Mesendoderm (in vitro differentiated cells): ENCODE data around the gene ASTN1.

Experiments
- DNase-seq: peaks from one replicate; pipeline ENCODE4 v3.0.0; 2013
- H2AK5ac ChIP-seq: 2 replicates; pipeline ENCODE4 v1.6.1; 2013; ENCODE audit warnings: low read length, inconsistent platforms
- H2BK120ac ChIP-seq: 2 replicates; pipeline ENCODE4 v1.6.1; 2013; ENCODE audit warnings: low read depth, mild to moderate bottlenecking, low read length, moderate library complexity, mixed read lengths
- H2BK15ac ChIP-seq: replicated peaks from 2 replicates; pipeline ENCODE4 v1.6.1; 2013; ENCODE audit warnings: low read depth, mild to moderate bottlenecking, moderate library complexity
- H2BK5ac ChIP-seq: 2 replicates; pipeline ENCODE4 v1.6.1; 2013; ENCODE audit warnings: low read length, inconsistent platforms
- H3K18ac ChIP-seq: 2 replicates; pipeline ENCODE4 v1.6.1; 2013; ENCODE audit warnings: mild to moderate bottlenecking, low read length, mixed read lengths
- H3K23ac ChIP-seq: one replicate; pipeline ENCODE4 v1.6.1; 2013; ENCODE audit warnings: low read length
- H3K27ac ChIP-seq: 2 replicates; pipeline ENCODE4 v1.5.1; 2013; ENCODE audit warnings: low read depth, mild to moderate bottlenecking, inconsistent platforms, low read length, moderate library complexity
- H3K27me3 ChIP-seq: 2 replicates; pipeline ENCODE4 v1.6.1; 2013; ENCODE audit warnings: low read length, control low read depth, mild to moderate bottlenecking, inconsistent platforms; ENCODE audit not compliant: insufficient read depth, poor library complexity
- H3K36me3 ChIP-seq: 2 replicates; pipeline ENCODE4 v1.6.1; 2013; ENCODE audit warnings: low read length, inconsistent platforms; ENCODE audit not compliant: control insufficient read depth, insufficient read depth
- H3K4ac ChIP-seq: one replicate; pipeline ENCODE4 v1.6.1; 2013; ENCODE audit warnings: low read depth, mild to moderate bottlenecking, low read length, moderate library complexity
- H3K4me1 ChIP-seq: 2 replicates; pipeline ENCODE4 v1.6.1; 2013; ENCODE audit warnings: low read depth, low read length, inconsistent platforms; ENCODE audit not compliant: control insufficient read depth
- H3K4me2 ChIP-seq: 2 replicates; pipeline ENCODE4 v1.6.1; 2013; ENCODE audit warnings: low read length
- H3K4me3 ChIP-seq: 2 replicates; pipeline ENCODE4 v1.5.1; 2013; ENCODE audit warnings: mild to moderate bottlenecking, low read length
- H3K56ac ChIP-seq: one replicate; pipeline ENCODE4 v1.6.1; 2013; ENCODE audit warnings: low read length
- H3K79me1 ChIP-seq: 2 replicates; pipeline ENCODE4 v1.6.1; 2013; ENCODE audit warnings: low read length, inconsistent platforms
- H3K79me2 ChIP-seq: 2 replicates; pipeline ENCODE4 v1.6.1; 2013; ENCODE audit warnings: mild to moderate bottlenecking, low read length; ENCODE audit not compliant: control insufficient read depth, insufficient read depth
- H3K9ac ChIP-seq: 2 replicates; pipeline ENCODE4 v1.6.1; 2013; ENCODE audit warnings: low read length, inconsistent platforms
- H4K5ac ChIP-seq: one replicate; pipeline ENCODE4 v1.6.1; 2013; ENCODE audit warnings: low read length
- H4K8ac ChIP-seq: one replicate; pipeline ENCODE4 v1.6.1; 2013; ENCODE audit warnings: low read depth, mild to moderate bottlenecking, control low read depth, low read length, moderate library complexity
- WGBS: extraction: QIAGEN DNeasy Blood & Tissue Kit; methylation state at CpG from one replicate; pipeline ENCODE4 v1.1.7; 2013; ENCODE audit warnings: low lambda C conversion rate, missing lambda C conversion rate; ENCODE audit not compliant: insufficient coverage; ENCODE audit errors: extremely low coverage; 5-methylcytosine and 5-hydroxymethylcytosine counted together

The ASTN1 gene

GRCh38 chr1:177017287-177017852 is 147.1 kb downstream of the ASTN1 start:
- Histone ChIP-seq H2BK120ac (no peak overlapping the region), H3K79me2 (no peaks in the 10 kb centered on the region), H3K36me3 (no peaks in the 10 kb centered on the region), H3K79me1 (no peaks in the 10 kb centered on the region), H3K56ac (no peak overlapping the region), H3K4me3 (no peak overlapping the region), H3K18ac (no peak overlapping the region), H3K4me1 (no peaks in the 10 kb centered on the region), H3K4ac (no peak overlapping the region), H3K27me3 (no peaks in the 10 kb centered on the region), H3K4me2 (no peak overlapping the region), H3K27ac (no peak overlapping the region), H3K9ac (no peak overlapping the region), H2AK5ac (no peak overlapping the region), H2BK5ac (no peak overlapping the region), H4K8ac (no peak overlapping the region), H2BK15ac (no peak overlapping the region), H4K5ac (no peak overlapping the region), H3K23ac (no peak overlapping the region)
- no peak for DNase-seq
- WGBS, result no CpG with 5 or more reads among the region's 12 CpGs

DNA sequence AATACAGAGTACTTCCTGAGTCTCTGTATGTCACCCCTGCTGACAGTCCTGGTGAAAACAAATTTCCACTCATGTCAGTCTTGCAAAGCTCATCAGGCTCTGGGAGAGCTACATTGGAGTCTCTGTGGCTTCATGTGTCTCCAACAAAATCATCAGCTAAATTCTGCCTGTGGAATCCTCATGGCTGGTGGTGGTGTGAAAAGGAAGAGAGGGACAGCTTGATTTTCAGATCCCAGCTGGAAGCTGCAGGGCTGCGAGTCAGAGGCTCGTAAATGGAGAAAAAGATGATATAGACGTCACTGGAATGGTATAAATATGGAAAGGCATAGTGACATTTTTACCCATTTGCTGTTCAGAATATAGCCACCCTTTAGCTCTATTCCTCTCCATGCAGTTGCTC is 150.2 kb downstream of the ASTN1 start:
- DNase-seq, result no peak
- no peaks in the 10 kb centered on the region for H3K79me2 ChIP-seq
- WGBS, result no CpG with 5 or more reads among the region's 3 CpGs

DNA sequence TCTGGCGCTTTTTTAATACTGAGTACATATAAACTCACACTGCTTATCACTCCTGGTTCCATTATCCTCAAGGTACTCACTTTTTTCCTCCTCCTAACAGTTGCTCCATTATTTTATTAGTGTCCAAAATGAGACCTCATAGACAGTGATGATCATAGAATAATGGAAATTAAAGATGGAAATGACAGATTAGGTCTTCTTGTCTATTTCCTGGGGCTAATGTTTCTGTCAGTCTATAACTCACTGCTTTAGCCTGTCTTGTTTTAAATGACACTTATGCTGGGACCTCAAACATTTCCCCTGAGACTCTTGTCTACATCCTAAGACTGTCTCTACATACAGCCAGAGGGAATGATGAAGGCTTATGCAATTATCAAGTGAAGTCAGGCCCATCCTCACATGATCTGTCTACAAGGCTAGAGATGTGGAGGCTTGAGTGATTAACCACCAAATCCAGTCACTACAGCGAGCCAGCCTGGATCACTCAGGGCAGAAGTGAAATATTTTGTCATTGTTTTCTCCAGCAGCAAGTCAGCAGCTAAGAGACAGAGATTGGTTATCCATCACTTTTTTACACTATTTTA is 152.1 kb downstream of the ASTN1 start:
- H3K4me3 ChIP-seq, result no peak overlapping the region
- H3K4ac ChIP-seq, result no peak overlapping the region
- H3K79me1 ChIP-seq, result no peaks in the 10 kb centered on the region
- no peak overlapping the region for H2AK5ac ChIP-seq
- no peak overlapping the region for H3K18ac ChIP-seq
- no peak overlapping the region for H3K56ac ChIP-seq
- no peak overlapping the region for H2BK120ac ChIP-seq
- no CpG with 5 or more reads among the region's 2 CpGs for WGBS
- no peak overlapping the region for H3K4me2 ChIP-seq
- no peak overlapping the region for H3K23ac ChIP-seq
- no peak overlapping the region for H2BK15ac ChIP-seq
- no peak for DNase-seq
- no peak overlapping the region for H4K8ac ChIP-seq
- H2BK5ac ChIP-seq, result no peak overlapping the region
- H3K79me2 ChIP-seq, result no peaks in the 10 kb centered on the region
- no peak overlapping the region for H4K5ac ChIP-seq
- no peak overlapping the region for H3K27ac ChIP-seq
- H3K9ac ChIP-seq, result no peak overlapping the region
- H3K36me3 ChIP-seq, result no peaks in the 10 kb centered on the region
- H3K27me3 ChIP-seq, result no peaks in the 10 kb centered on the region
- no peaks in the 10 kb centered on the region for H3K4me1 ChIP-seq

More for the DNA sequence above, 150.2 kb downstream of the ASTN1 start:
- H4K5ac ChIP-seq, result no peak overlapping the region
- no peak overlapping the region for H3K18ac ChIP-seq
- no peak overlapping the region for H3K4me2 ChIP-seq
- H3K56ac ChIP-seq, result no peak overlapping the region
- H2BK5ac ChIP-seq, result no peak overlapping the region
- H3K27me3 ChIP-seq, result no peaks in the 10 kb centered on the region
- H3K79me1 ChIP-seq, result no peaks in the 10 kb centered on the region
- no peak overlapping the region for H4K8ac ChIP-seq
- no peak overlapping the region for H2BK120ac ChIP-seq
- H3K4ac ChIP-seq, result no peak overlapping the region
- no peak overlapping the region for H3K27ac ChIP-seq
- H2AK5ac ChIP-seq, result no peak overlapping the region
- no peak overlapping the region for H3K4me3 ChIP-seq
- H3K4me1 ChIP-seq, result no peaks in the 10 kb centered on the region
- H3K9ac ChIP-seq, result no peak overlapping the region
- no peak overlapping the region for H2BK15ac ChIP-seq
- H3K36me3 ChIP-seq, result no peaks in the 10 kb centered on the region
- H3K23ac ChIP-seq, result no peak overlapping the region

DNA sequence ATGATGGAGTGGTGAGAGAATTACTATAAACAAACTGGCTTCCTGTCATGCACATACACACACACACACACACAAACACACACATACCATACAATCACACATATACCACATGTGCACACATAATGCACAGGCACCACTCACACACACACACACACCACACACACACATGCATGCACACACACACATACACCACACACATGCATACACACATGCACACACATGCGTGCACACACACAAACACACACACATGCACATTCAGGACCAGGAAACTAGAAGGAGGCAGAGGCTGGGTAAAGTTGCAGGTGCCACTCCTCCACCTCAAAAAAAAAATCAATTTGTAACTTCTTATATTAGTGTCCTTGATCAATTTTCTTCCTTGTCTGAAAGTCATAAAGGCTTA is 153.0 kb downstream of the ASTN1 start:
- Histone ChIP-seq H2BK5ac (no peak overlapping the region), H3K56ac (no peak overlapping the region), H3K4me1 (no peaks in the 10 kb centered on the region), H3K4ac (no peak overlapping the region), H3K27ac (no peak overlapping the region), H3K9ac (no peak overlapping the region), H2AK5ac (no peak overlapping the region), H2BK15ac (no peak overlapping the region), H3K4me3 (no peak overlapping the region), H3K4me2 (no peak overlapping the region), H3K18ac (no peak overlapping the region), H3K79me2 (no peaks in the 10 kb centered on the region), H2BK120ac (no peak overlapping the region), H3K79me1 (no peaks in the 10 kb centered on the region), H4K8ac (no peak overlapping the region), H4K5ac (no peak overlapping the region), H3K27me3 (no peaks in the 10 kb centered on the region), H3K36me3 (no peaks in the 10 kb centered on the region), H3K23ac (no peak overlapping the region)
- no CpG with 5 or more reads among the region's 1 CpG for WGBS
- DNase-seq, result no peak

DNA sequence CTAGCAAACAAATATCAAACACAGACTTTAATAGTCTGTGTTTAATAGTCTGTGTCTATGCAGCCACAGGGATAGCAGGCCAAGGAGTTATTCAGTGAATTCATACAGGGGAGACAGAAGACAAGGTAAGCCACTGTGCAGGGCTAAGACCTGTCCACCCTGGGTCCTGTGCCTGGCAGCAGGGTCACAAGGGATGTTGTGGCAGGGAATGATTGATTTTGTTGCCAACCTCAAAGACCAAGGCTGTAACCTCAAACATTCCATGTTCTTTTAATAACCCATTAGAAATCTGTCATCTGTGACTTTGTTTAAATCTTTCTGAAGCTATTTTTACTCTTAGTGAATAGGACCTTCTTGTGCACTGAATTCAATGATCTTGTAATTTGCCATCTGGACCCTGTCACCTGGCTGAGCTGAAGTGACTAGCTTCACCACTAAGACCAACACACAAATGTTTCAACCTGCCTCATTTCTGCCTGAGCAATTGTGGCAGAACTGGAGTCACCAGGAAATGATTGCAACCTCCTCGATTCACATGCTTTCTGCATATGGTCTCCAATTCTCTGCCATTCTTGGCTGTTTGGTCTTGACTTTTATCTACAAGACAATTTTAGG is 154.2 kb downstream of the ASTN1 start:
- Histone ChIP-seq H2BK15ac (no peak overlapping the region), H3K36me3 (no peaks in the 10 kb centered on the region), H3K4ac (no peak overlapping the region), H3K4me1 (no peaks in the 10 kb centered on the region), H3K18ac (no peak overlapping the region), H3K27ac (no peak overlapping the region), H3K23ac (no peak overlapping the region), H3K4me3 (no peak overlapping the region), H3K9ac (no peak overlapping the region), H3K56ac (no peak overlapping the region), H3K27me3 (no peaks in the 10 kb centered on the region), H3K79me2 (no peaks in the 10 kb centered on the region), H3K4me2 (no peak overlapping the region), H2BK120ac (no peak overlapping the region), H3K79me1 (no peaks in the 10 kb centered on the region), H4K8ac (no peak overlapping the region), H4K5ac (no peak overlapping the region), H2BK5ac (no peak overlapping the region), H2AK5ac (no peak overlapping the region)
- no peak for DNase-seq
- no CpG with 5 or more reads among the region's 1 CpG for WGBS
